Measurements from ENCODE around the gene TBX15. TPM values are rescaled to one million over a fixed set of nuclear protein-coding genes. Genes with fewer than 3 reads are reported as not detected.
A peak's percentile ranks its signal among the peaks of the same experiment; 100 is the strongest.

The TBX15 gene
- total RNA-seq, 1 donor from 2014 or later = 0.07 TPM

DNA sequence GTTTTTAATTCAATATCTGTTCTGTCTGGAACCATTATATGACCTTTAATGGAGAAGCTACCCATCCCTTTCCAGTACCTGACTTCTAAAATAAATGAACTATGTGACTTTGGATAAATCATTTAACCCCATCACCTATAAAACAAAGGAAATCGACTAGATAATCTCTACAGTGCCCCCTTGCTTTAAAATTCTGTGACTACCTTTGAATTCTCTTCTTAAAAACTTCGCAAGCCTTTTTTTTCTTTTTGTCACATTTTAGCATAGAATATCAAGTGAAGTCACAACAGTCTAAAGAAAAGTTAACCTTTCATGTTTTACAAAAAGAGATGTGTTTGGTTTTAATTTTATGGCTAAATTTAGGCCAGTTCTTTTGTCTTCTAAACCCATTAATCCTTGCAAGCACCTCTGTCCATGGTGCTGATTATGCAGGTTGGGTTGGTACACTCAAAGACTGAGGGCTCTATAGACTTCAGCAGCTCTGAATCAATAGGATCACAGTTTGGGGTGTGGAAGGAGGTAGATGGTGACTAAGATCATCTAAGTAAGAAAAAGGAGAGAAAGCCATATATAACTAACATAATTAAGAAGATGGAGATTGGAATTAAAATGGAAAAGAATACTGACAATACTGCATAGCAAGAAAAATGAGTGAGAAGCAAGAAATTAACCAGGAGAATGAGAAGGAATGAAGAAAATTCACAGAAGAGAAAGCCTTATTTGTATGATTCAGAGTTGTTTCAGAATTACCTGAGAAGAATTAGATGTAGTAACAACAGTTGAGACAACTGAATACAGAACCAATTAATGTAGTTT lies 59.2 kb downstream of the TBX15 start:
- Mint-ChIP-seq H3K27me3 (ENCODE audit: low read depth, unreplicated experiment) (peaks cover 9% of the 10 kb centered on the region), H3K27ac (ENCODE audit: unreplicated experiment) (no peak overlapping the region)
- DNase-seq (ENCODE audit: low read depth) = peak; percentile 9

DNA sequence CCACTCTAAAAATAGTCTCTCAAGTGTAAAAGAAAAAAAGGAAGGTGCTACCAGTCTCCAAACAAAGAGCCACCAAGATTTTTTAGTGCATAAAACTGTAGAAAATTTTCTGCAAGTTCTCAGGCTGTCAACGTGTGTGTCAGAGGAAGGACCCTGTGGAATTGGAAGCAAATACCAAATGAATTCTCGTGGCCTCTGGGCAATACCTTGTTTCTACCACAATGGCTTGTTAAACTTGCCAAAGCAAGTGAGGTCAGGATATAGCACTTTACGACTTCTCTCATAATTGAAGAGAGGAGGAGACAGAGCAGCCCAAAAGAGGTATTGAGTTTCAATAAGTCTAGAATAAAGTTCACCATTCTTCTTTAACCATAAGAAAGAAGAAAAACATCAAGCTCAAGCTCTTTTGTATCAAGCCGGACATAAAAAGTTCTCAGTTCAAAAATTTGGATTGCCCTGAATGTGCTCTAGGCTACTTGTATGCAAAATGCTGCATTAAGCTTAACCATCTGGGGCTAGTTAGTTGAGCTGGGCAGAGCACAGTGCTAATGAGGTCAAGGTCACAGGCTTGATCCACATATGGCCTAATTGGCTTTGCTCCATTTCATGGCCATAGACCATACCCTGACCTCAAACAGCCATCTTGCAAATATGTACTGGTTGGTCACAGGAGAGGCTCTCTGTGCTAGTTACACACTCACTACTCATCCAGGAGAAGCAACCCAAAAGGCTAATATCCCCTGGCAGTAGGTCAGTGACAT lies 60.5 kb downstream of the TBX15 start:
- H3K4me1 ChIP-seq (ENCODE audit: insufficient read depth, low read length) = no peaks in the 10 kb centered on the region
- H3K4me3 ChIP-seq (ENCODE audit: insufficient read depth, low read depth, low read length) = no peak overlapping the region
- DNase-seq (ENCODE audit: low read depth) (no peak), FAIRE-seq (peak; percentile 41)
- peaks cover 10% of the 10 kb centered on the region for H3K27me3 Mint-ChIP-seq (ENCODE audit: low read depth, unreplicated experiment)
- no peaks in the 10 kb centered on the region for H3K36me3 ChIP-seq (ENCODE audit: insufficient read depth, low read length)
- H3K9ac ChIP-seq (ENCODE audit: low read length) = no peak overlapping the region
- no peak overlapping the region for H3K4me2 ChIP-seq (ENCODE audit: low read length)
- TF ChIP-seq, protein P1, sequence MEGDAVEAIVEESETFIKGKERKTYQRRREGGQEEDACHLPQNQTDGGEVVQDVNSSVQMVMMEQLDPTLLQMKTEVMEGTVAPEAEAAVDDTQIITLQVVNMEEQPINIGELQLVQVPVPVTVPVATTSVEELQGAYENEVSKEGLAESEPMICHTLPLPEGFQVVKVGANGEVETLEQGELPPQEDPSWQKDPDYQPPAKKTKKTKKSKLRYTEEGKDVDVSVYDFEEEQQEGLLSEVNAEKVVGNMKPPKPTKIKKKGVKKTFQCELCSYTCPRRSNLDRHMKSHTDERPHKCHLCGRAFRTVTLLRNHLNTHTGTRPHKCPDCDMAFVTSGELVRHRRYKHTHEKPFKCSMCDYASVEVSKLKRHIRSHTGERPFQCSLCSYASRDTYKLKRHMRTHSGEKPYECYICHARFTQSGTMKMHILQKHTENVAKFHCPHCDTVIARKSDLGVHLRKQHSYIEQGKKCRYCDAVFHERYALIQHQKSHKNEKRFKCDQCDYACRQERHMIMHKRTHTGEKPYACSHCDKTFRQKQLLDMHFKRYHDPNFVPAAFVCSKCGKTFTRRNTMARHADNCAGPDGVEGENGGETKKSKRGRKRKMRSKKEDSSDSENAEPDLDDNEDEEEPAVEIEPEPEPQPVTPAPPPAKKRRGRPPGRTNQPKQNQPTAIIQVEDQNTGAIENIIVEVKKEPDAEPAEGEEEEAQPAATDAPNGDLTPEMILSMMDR (IDR thresholded peaks at IDR 0.05; ENCODE audit: insufficient read depth, low read depth, low read length) = no peak
- TF ChIP-seq EZH2 (IDR thresholded peaks at IDR 0.05; ENCODE audit: insufficient read depth, low read length) = no peak
- no peak overlapping the region for H2AFZ ChIP-seq (ENCODE audit: low read depth, low read length)
- H3K27ac Mint-ChIP-seq (ENCODE audit: unreplicated experiment) = no peak overlapping the region
- H3K36me3 Mint-ChIP-seq (ENCODE audit: low read depth, unreplicated experiment) = no peaks in the 10 kb centered on the region
- H4K20me1 ChIP-seq (ENCODE audit: insufficient read depth, low read length) = no peaks in the 10 kb centered on the region
- no peaks in the 10 kb centered on the region for H3K9me3 Mint-ChIP-seq (ENCODE audit: unreplicated experiment)
- H3K4me3 Mint-ChIP-seq (ENCODE audit: unreplicated experiment) = no peak overlapping the region
- H3K27ac ChIP-seq (ENCODE audit: low read depth, low read length) = no peak overlapping the region
- H3K9me3 ChIP-seq (ENCODE audit: insufficient read depth, low read depth, low read length) = no peaks in the 10 kb centered on the region
- no peaks in the 10 kb centered on the region for H3K4me1 Mint-ChIP-seq (ENCODE audit: low read depth, unreplicated experiment)
- no peaks in the 10 kb centered on the region for H3K27me3 ChIP-seq (ENCODE audit: insufficient read depth, low read length)
- H3K79me2 ChIP-seq (ENCODE audit: insufficient read depth, low read length) = no peaks in the 10 kb centered on the region

More for the DNA sequence above, 59.2 kb downstream of the TBX15 start:
- Mint-ChIP-seq H3K36me3 (ENCODE audit: low read depth, unreplicated experiment) (no peaks in the 10 kb centered on the region), H3K4me3 (ENCODE audit: unreplicated experiment) (no peak overlapping the region), H3K9me3 (ENCODE audit: unreplicated experiment) (no peaks in the 10 kb centered on the region), H3K4me1 (ENCODE audit: low read depth, unreplicated experiment) (no peaks in the 10 kb centered on the region)
- Histone ChIP-seq H3K27me3 (ENCODE audit: insufficient read depth, low read length) (no peaks in the 10 kb centered on the region), H3K4me2 (ENCODE audit: low read length) (no peak overlapping the region), H3K4me1 (ENCODE audit: insufficient read depth, low read length) (no peaks in the 10 kb centered on the region), H3K27ac (ENCODE audit: low read depth, low read length) (no peak overlapping the region), H4K20me1 (ENCODE audit: insufficient read depth, low read length) (no peaks in the 10 kb centered on the region), H2AFZ (ENCODE audit: low read depth, low read length) (no peak overlapping the region), H3K79me2 (ENCODE audit: insufficient read depth, low read length) (no peaks in the 10 kb centered on the region), H3K9me3 (ENCODE audit: insufficient read depth, low read depth, low read length) (no peaks in the 10 kb centered on the region), H3K9ac (ENCODE audit: low read length) (no peak overlapping the region), H3K4me3 (ENCODE audit: insufficient read depth, low read depth, low read length) (no peak overlapping the region), H3K36me3 (ENCODE audit: insufficient read depth, low read length) (no peaks in the 10 kb centered on the region)
- TF ChIP-seq EZH2 (IDR thresholded peaks at IDR 0.05; ENCODE audit: insufficient read depth, low read length) = no peak
- TF ChIP-seq, protein P1 (IDR thresholded peaks at IDR 0.05; ENCODE audit: insufficient read depth, low read depth, low read length) = no peak
- no peak for FAIRE-seq

All from astrocyte (in vitro differentiated cells and primary cell).